ENCODE results near the gene MSI2.

The MSI2 gene

GRCh38 chr17:57677301-57677700 lies 421.0 kb downstream of the MSI2 start:
- TF ChIP-seq, protein P1, sequence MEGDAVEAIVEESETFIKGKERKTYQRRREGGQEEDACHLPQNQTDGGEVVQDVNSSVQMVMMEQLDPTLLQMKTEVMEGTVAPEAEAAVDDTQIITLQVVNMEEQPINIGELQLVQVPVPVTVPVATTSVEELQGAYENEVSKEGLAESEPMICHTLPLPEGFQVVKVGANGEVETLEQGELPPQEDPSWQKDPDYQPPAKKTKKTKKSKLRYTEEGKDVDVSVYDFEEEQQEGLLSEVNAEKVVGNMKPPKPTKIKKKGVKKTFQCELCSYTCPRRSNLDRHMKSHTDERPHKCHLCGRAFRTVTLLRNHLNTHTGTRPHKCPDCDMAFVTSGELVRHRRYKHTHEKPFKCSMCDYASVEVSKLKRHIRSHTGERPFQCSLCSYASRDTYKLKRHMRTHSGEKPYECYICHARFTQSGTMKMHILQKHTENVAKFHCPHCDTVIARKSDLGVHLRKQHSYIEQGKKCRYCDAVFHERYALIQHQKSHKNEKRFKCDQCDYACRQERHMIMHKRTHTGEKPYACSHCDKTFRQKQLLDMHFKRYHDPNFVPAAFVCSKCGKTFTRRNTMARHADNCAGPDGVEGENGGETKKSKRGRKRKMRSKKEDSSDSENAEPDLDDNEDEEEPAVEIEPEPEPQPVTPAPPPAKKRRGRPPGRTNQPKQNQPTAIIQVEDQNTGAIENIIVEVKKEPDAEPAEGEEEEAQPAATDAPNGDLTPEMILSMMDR (conservative IDR thresholded peaks at IDR 0.05) = no peak

GRCh38 chr17:57677858-57678257 lies 421.5 kb downstream of the MSI2 start:
- no peak overlapping the region for H3K27ac ChIP-seq
- TF ChIP-seq, protein P1 (conservative IDR thresholded peaks at IDR 0.05) = no peak

More at GRCh38 chr17:57677301-57677700, 421.0 kb downstream of the MSI2 start:
- no peak overlapping the region for H3K27ac ChIP-seq

GRCh38 chr17:57678393-57678792 lies 422.1 kb downstream of the MSI2 start:
- no peak overlapping the region for H3K27ac ChIP-seq
- TF ChIP-seq, protein P1 (conservative IDR thresholded peaks at IDR 0.05) = no peak

- TF ChIP-seq, protein P1 (conservative IDR thresholded peaks at IDR 0.05) = no peak
- H3K27ac ChIP-seq = no peak overlapping the region
These were observed 423.0 kb downstream of the MSI2 start for GRCh38 chr17:57679356-57679755.

- H3K27ac ChIP-seq = no peak overlapping the region
- TF ChIP-seq, protein P1 (conservative IDR thresholded peaks at IDR 0.05) = no peak
These were observed 423.8 kb downstream of the MSI2 start for GRCh38 chr17:57679906-57680695.

- TF ChIP-seq, protein P1 (conservative IDR thresholded peaks at IDR 0.05) = no peak
- no peak overlapping the region for H3K27ac ChIP-seq
These were observed 426.4 kb downstream of the MSI2 start for GRCh38 chr17:57682701-57683100.

DNA sequence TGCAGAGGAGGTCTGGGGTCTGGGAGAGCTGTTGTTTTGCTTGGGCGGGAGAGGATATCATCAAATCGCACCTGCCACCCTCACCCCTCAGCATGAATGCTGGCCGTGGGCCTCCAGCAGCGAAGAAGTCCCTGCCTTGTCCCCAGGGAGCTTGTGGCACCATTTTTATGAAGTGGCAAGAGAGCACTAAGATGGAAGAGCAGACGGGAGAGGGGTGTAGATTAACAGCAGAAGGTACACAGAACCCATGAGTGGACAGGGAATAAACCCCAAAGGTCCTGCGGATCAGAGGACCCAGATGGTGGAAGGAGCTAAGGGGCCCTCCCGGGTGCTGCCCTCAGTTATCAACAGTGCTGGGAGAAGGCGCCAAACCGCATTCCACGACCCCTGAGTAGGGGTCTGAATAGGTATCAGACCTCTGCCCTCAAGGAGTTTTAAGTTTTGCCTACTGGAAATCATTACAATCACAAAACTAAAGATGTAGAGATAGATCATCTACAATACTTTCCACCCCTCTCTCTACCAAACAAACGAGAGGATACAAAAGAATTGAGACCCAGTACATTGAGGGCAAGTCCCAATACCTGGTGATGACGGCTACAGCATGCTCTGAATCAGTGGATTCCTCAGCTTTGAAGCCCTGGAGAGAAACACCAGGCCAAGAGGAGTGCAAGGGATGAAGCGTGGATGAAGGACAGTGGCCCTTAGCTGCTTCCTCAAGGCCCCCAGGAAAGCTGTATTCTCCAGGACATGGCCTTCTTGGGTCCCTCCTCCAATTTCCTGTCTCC lies 428.6 kb downstream of the MSI2 start:
- H3K27ac ChIP-seq = peak overlapping the region; percentile 56
- TF ChIP-seq, protein P1 (conservative IDR thresholded peaks at IDR 0.05) = no peak

Measured in VCaP (cell line).